ENCODE measurements around the gene SETD2. TPM values are rescaled to one million over a fixed set of nuclear protein-coding genes. Genes with fewer than 3 reads are reported as not detected.

SETD2 gene
- total and polyA plus RNA-seq, 2 experiments from 2014 or later = 16.7 to 45.2 TPM

DNA sequence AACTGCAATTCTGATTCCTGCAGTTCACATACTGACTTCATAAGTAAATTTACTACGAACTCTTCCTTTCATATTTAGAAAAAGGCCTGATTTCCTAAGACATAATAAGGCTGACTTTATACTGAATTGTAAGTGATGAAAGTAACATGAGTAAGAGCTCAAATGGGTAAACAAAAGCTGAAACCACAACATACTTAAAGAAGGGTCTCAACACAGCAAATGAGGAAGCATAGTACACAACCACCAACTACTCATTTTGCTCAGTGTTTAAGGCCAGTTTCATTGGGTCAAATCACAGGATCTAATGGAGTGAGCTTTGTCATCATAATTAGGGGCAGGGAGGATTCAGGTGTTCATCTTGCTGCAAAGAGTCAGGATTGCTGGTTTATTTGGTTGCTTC, 81.4 kb downstream of the SETD2 start (continued):
- TF ChIP-seq ZNF462 (CRISPR knock-in tag; IDR thresholded peaks at IDR 0.05) (no peak), ETS1 (IDR thresholded peaks at IDR 0.05) (no peak), EZH2 (IDR thresholded peaks at IDR 0.05; ENCODE audit: low read depth, unreplicated experiment) (no peak)

GRCh38 chr3:47079432-47079831, 84.5 kb downstream of the SETD2 start:
- H3K4me3 Mint-ChIP-seq = no peak overlapping the region
- H3K27me3 Mint-ChIP-seq (ENCODE audit: insufficient read depth, low read depth, poor library complexity) = peaks cover 3% of the 10 kb centered on the region
- no peak overlapping the region for H2AFZ ChIP-seq
- H3F3A ChIP-seq (replicated peaks; ENCODE audit: low read depth) = no peaks in the 10 kb centered on the region
- peaks cover 18% of the 10 kb centered on the region; the same call in 1 of the 2 replicates for H3K36me3 ChIP-seq (ENCODE audit: insufficient read depth)
- no peaks in the 10 kb centered on the region for H4K20me1 ChIP-seq (replicated peaks; ENCODE audit: insufficient read depth)
- no peak overlapping the region for H3K4me3 ChIP-seq
- DNase-seq (ENCODE audit: low spot score) (no peak), ATAC-seq (no peak)
- H3K4me1 Mint-ChIP-seq = peaks cover 15% of the 10 kb centered on the region
- H3K4me2 ChIP-seq = no peak overlapping the region
- H3K36me3 Mint-ChIP-seq (ENCODE audit: low read depth) = peaks cover 33% of the 10 kb centered on the region
- no peaks in the 10 kb centered on the region for H3K27me3 ChIP-seq (ENCODE audit: insufficient read depth)
- H3K27ac Mint-ChIP-seq = no peak overlapping the region
- H3K27ac ChIP-seq (ENCODE audit: low read depth) = no peak overlapping the region
- H3K79me2 ChIP-seq (replicated peaks; ENCODE audit: insufficient read depth) = peaks cover 28% of the 10 kb centered on the region
- H3K4me1 ChIP-seq (ENCODE audit: insufficient read depth) = peaks cover 12% of the 10 kb centered on the region
- no peaks in the 10 kb centered on the region; the same call in 2 of the 3 replicates for H3K9me3 Mint-ChIP-seq
- no peaks in the 10 kb centered on the region for H3K9me2 ChIP-seq (ENCODE audit: insufficient read depth)
- TF ChIP-seq NANOG (IDR thresholded peaks at IDR 0.05; ENCODE audit: borderline replicate concordance) (no peak), ZNF462 (CRISPR knock-in tag; IDR thresholded peaks at IDR 0.05) (no peak), POLR2AphosphoS5 (IDR thresholded peaks at IDR 0.05; ENCODE audit: low read depth) (no peak), JUNB (IDR thresholded peaks at IDR 0.05; ENCODE audit: unreplicated experiment) (no peak), ETS1 (IDR thresholded peaks at IDR 0.05) (no peak)

All from GM23338 (cell line).